Right lung (tissue), 5 donors: ENCODE results near the gene OR52I2. TPM values are rescaled to one million over a fixed set of nuclear protein-coding genes. Genes with fewer than 3 reads are reported as not detected.
A peak's percentile ranks its signal among the peaks of the same experiment; 100 is the strongest.

Source experiments
- DNase-seq, 2 donors: peaks; one replicate each; pipeline ENCODE4 v3.0.0-alpha.2; 2013
- polyA plus RNA-seq, 5 donors: library from polyadenylated mRNA; unstranded; fragments of 120-200 nt; gene quantifications; one replicate each; pipeline versions ENCODE4 v1.2.1 to v1.2.3, GENCODE V29; 2013; ENCODE audit warnings: inconsistent platforms in 1 of 5, low replicate concordance in 1 of 5; ENCODE audit not compliant: insufficient read length in 5 of 5, insufficient read depth in 1 of 5

Gene OR52I2
- polyA plus RNA-seq, 5 donors: 0.06 TPM; not detected in 4

DNA sequence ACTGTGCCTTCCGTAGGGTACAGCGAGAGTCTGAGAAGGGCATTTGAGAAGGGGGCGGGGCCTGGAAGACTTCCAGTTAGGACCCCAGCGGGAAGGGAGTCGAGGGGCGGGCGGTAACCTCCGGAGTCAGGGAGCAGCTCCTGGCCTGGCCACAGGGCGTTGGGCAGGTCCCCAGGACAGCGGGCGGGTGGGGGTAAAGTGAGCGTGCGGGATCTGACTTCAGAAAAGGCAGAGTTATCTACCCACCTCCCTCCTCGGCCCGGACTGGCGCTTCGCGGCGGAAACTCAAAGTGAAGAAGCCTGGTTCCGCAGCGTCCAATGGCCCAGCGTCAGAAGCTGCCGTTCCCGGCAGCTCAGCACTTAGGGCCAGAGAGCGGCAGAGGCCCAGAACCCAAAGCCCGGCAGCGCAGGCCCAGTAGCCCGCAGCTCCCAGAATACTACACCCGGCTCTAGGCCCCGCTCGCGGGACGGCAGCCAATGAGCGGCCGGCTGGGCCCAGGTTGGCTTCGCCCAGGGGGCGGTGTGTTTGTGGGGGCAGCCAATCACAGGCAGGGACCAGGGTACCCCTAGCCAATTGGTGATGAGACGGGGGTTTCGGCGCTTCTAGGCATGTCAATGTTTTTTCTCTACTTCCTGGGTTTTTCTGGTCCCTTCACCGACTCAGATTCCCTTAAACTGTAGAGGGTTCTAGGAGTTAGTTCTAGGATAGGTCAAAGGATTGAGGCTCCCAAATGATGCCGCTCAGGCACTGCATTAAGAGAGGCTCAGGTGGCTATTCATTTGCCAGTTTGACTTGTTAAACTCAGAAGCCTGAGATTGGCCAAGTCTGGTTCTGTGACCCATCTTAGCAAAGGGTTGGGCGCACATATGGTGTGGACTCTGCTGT lies 26.5 kb downstream of the OR52I2 start, which contains the start of gene TRIM68:
Gene TRIM68, minus strand, starts transcription at position 451 of the 886 bp plus-strand sequence. CDS start 2,727 bp downstream, outside the sequence.
- DNase-seq: peak; percentile 93

- no peak for DNase-seq
Measured at GRCh38 chr11:4610258-4610935, 28.9 kb downstream of the OR52I2 start.

GRCh38 chr11:4611986-4612385 lies 30.4 kb downstream of the OR52I2 start:
- DNase-seq: no peak

DNA sequence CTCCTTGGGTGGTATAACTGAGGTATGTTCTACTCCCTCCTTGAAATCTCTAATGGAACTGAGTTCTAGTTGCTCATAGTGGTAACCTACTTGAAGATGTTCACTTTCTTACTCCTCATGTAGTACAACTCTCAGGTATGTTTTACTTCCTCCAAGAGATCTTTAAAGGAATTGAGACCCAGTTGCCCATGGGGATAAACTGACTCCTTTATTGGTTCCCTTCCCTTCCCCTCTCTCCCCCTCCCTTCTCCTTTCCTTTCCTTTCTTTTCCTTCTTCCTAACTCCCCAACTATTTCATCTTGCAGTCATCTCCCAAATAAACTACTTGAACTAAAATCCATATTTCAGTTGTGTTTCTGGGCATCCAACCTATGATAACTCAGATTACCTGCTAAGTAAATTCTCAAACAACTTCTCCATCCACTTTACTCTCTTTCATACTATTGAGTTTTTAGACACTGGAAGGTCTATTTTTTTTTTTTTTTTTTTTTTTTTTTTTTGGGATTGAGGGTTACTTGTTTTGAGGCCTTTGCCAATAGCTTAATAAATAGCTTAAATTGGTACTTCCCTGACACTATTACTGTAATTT lies 34.4 kb downstream of the OR52I2 start:
- no peak for DNase-seq

GRCh38 chr11:4619514-4619913 lies 38.0 kb downstream of the OR52I2 start:
- DNase-seq: no peak

DNA sequence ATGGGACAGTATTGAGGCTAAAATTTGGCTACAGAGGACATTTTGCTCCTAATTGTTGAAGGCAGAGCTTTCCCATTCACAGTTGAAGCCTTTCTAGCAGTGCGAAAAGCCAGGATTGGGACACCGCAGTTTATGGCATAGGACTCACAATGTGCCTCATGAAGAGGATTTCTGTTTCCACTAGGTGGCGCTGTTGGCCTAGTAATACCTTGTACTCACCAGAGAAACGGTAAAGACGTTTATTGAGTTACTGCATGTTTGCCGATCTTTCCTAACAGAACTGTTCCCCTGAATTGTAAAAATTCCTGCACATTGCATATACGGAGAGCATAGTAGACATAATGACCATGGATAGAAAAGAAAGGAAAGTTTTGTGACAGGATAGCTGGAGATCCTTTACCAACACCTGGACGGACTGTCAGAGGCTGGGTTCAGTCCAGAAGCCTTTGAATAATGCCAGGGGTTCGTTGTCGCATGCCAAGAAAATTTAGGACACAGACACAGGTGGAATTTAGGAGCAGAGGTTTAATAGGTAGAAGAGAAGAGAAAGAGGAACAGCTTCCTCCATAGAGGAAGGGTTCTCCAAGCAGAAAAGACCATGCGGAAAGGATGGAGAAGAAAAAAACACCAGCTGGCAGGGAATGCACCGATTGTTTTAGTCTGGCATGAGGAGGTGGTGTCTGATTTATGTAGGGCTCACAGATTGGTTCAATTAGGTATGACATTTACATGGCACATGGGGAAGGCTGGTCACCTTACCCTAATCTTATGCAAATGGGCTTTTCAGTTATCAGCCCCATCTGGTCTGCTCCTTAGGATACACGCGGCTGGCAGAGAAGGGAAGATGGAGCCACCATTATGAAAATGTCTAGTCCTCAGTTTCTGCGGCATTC lies 44.9 kb downstream of the OR52I2 start:
- DNase-seq: no peak

DNA sequence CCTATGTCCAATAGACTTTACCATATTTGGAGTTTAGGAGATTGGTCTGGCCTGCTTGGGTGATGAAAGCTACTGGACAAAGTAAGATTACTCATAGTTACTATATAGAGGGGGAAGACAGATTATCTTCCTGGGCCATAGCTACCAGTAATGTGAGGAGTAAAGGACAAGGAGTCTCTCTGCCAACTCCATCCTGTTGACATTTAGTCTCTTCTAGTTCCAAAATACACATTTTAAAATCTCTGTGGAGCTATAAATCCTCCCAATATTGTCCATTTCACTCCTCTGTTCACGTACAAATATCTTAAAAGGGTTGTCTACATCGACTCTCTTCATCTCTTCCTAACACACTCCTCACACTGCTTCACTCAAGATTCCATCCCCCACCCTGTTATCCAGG lies 54.6 kb downstream of the OR52I2 start:
- DNase-seq: no peak

DNA sequence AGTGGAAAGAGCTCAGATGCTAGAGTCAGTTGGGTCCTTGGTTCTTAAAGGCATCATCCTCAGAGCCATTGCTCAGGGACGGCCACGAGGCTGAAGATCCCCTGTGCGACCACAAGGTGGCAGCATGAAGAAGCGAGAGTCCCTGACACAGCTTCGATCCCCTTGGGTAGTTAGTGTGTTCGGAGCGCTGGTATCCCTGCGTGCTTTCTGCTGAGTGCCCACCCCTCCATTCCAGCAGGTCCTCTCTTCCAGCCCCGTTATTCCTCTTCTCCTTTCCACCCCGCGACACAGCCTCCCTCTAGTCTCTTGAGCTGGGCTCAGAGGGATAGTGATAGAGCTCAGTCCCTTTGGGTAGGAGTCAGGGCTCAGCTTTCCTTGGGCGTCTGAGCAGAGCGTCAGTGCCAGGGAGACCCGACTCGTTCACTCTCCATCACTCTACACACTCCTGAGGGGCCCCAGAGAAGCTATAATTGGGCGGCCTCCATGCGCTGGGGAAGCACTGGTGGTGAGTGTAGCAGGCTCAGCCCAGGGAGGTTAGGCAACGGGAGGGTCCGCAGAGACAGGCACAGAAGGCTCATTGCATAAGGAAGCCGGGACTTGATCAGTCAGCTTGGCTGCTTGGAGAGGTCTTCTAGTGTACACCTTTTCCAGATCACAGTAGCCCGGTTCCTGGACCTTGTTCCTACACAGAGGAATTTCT lies 55.6 kb downstream of the OR52I2 start, which contains the start of gene OR51D1:
Gene OR51D1, plus strand, starts transcription at position 516 of the 700 bp plus-strand sequence. CDS start 2,314 bp downstream, outside the sequence.
- peak; percentile 32 to 53 for DNase-seq

DNA sequence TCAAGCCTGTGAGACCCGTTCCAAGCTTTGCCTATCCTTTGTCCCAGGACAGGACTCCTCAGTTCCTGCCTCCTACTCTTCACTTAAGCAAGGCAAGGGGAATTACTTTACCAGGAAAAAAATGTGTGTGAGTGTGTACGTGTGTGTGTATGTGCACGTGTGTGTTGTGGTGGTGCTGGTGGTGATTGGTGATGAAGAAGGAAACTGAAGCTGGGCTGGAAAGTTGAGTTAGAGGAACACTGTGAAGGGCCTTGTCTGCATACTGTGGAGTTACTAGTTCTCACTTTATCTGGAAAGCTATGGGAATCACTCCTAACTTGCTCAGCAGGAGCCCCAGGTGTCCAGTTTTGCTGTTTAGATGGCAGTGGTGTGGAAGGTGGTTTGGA lies 56.1 kb downstream of the OR52I2 start:
- DNase-seq: no peak

- no peak for DNase-seq
Measured at GRCh38 chr11:4639931-4640330, 58.4 kb downstream of the OR52I2 start.

GRCh38 chr11:4641501-4641900 lies 60.0 kb downstream of the OR52I2 start:
- no peak for DNase-seq

- DNase-seq: no peak
Measured at GRCh38 chr11:4642043-4642442, 60.5 kb downstream of the OR52I2 start.

Other genes with a start within 250 kb of the OR52I2 start
- under 1 TPM in 1 of 5 donors, not detected in 4; 0.13 TPM for gene OR52B4, start 213.4 kb upstream of the OR52I2 start, polyA plus RNA-seq
- gene TRIM21, start 188.0 kb upstream of the OR52I2 start, polyA plus RNA-seq: 10 to 100 TPM; 24.5 to 35.4 (median 27.9) TPM
- gene OR52K2, start 132.4 kb upstream of the OR52I2 start, polyA plus RNA-seq: not detected
- gene OR52K1, start 99.1 kb upstream of the OR52I2 start, polyA plus RNA-seq: under 1 TPM; 0.17 to 0.43 (median 0.41) TPM
- gene OR52M1, start 36.6 kb upstream of the OR52I2 start, polyA plus RNA-seq: not detected
- gene OR52I1, start 12.3 kb downstream of the OR52I2 start, polyA plus RNA-seq: under 1 TPM; 0.04 to 0.12 (median 0.10) TPM
- 10 to 100 TPM; 15.9 to 22.1 (median 19.6) TPM for gene TRIM68, start 26.5 kb downstream of the OR52I2 start, polyA plus RNA-seq
- not detected for gene OR51D1, start 55.7 kb downstream of the OR52I2 start, polyA plus RNA-seq
- gene OR51E1, start 62.2 kb downstream of the OR52I2 start, polyA plus RNA-seq: under 1 TPM; 0.33 to 0.49 (median 0.36) TPM
- under 1 TPM; 0.09 to 0.28 (median 0.14) TPM for gene OR51E2, start 116.1 kb downstream of the OR52I2 start, polyA plus RNA-seq
- under 1 TPM in 1 of 5 donors, not detected in 4; 0.18 TPM for gene MMP26, start 123.0 kb downstream of the OR52I2 start, polyA plus RNA-seq
- not detected for gene OR51F1, start 188.2 kb downstream of the OR52I2 start, polyA plus RNA-seq
- not detected for gene OR52R1, start 222.6 kb downstream of the OR52I2 start, polyA plus RNA-seq
- not detected for gene OR51F2, start 239.6 kb downstream of the OR52I2 start, polyA plus RNA-seq